ENCODE results near the gene CALML5.

The CALML5 gene

GRCh38 chr10:5508161-5508604 lies 8.8 kb upstream of the CALML5 start:
- DNase-seq (ENCODE audit: low read depth), result no peak
- in situ Hi-C loops (cut with HindIII; ENCODE audit: low sequenced_read_pairs), result no loop called here
- TF ChIP-seq, protein P1, sequence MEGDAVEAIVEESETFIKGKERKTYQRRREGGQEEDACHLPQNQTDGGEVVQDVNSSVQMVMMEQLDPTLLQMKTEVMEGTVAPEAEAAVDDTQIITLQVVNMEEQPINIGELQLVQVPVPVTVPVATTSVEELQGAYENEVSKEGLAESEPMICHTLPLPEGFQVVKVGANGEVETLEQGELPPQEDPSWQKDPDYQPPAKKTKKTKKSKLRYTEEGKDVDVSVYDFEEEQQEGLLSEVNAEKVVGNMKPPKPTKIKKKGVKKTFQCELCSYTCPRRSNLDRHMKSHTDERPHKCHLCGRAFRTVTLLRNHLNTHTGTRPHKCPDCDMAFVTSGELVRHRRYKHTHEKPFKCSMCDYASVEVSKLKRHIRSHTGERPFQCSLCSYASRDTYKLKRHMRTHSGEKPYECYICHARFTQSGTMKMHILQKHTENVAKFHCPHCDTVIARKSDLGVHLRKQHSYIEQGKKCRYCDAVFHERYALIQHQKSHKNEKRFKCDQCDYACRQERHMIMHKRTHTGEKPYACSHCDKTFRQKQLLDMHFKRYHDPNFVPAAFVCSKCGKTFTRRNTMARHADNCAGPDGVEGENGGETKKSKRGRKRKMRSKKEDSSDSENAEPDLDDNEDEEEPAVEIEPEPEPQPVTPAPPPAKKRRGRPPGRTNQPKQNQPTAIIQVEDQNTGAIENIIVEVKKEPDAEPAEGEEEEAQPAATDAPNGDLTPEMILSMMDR (IDR thresholded peaks at IDR 0.05; ENCODE audit: low read depth, low read length, missing control alignments), result no peak
- H3K4me3 ChIP-seq (ENCODE audit: low read depth, low read length), result no peak overlapping the region

GRCh38 chr10:5507649-5508131 lies 8.3 kb upstream of the CALML5 start:
- no peak overlapping the region for H3K4me3 ChIP-seq (ENCODE audit: low read depth, low read length)
- no peak for DNase-seq (ENCODE audit: low read depth)
- TF ChIP-seq, protein P1 (IDR thresholded peaks at IDR 0.05; ENCODE audit: low read depth, low read length, missing control alignments), result no peak
- in situ Hi-C loops (cut with HindIII; ENCODE audit: low sequenced_read_pairs), result no loop called here

GRCh38 chr10:5506751-5507648 lies 7.6 kb upstream of the CALML5 start:
- in situ Hi-C loops (cut with HindIII; ENCODE audit: low sequenced_read_pairs), result no loop called here
- no peak overlapping the region for H3K4me3 ChIP-seq (ENCODE audit: low read depth, low read length)
- TF ChIP-seq, protein P1 (IDR thresholded peaks at IDR 0.05; ENCODE audit: low read depth, low read length, missing control alignments), result no peak
- DNase-seq (ENCODE audit: low read depth), result no peak

DNA sequence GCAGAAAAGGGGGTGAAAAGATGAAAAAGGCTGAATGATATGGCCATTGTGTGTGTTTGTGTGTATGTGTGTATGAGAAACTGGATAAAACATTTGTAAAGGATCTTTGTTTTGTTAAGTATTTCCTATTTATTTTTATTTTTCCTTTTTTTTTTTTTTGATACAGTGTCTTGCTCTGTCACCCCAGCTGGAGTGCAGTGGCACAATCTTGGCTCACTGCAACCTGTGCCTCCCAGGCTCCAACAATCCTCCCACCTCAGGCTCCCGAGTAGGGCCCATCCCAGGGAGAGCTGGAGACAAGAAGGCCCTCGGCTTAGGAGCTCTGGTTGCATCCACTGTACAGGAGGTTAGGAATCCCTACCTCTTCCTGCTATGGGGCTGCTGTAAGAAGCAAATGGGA lies 6.9 kb upstream of the CALML5 start:
- in situ Hi-C loops (cut with HindIII; ENCODE audit: low sequenced_read_pairs), result no loop called here
- TF ChIP-seq, protein P1 (IDR thresholded peaks at IDR 0.05; ENCODE audit: low read depth, low read length, missing control alignments), result no peak
- H3K4me3 ChIP-seq (ENCODE audit: low read depth, low read length), result no peak overlapping the region
- no peak for DNase-seq (ENCODE audit: low read depth)

GRCh38 chr10:5504146-5505072 lies 5.0 kb upstream of the CALML5 start:
- in situ Hi-C loops (cut with HindIII; ENCODE audit: low sequenced_read_pairs), result no loop called here
- no peak for DNase-seq (ENCODE audit: low read depth)

DNA sequence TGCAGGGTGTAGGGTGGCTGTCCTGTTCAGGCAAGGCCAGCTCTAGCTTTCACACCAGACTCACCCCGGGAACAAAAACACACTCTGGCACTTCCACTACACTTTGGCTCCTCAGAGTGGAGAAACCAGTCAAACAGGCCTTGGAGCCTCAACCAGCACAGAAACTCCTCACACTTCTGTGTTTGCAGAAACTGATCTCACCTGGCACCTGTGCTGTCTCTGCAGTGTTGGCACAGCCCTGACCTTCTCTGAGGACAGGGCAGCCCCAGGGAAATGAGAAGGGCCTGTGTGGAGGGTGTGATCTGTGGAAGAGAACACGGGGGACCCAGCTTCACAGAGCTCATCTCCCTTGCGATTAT lies 4.1 kb upstream of the CALML5 start:
- H3K4me3 ChIP-seq (ENCODE audit: low read depth, low read length), result no peak overlapping the region
- in situ Hi-C loops (cut with HindIII; ENCODE audit: low sequenced_read_pairs), result no loop called here
- DNase-seq (ENCODE audit: low read depth), result no peak
- TF ChIP-seq, protein P1 (IDR thresholded peaks at IDR 0.05; ENCODE audit: low read depth, low read length, missing control alignments), result no peak

More at GRCh38 chr10:5504146-5505072, 5.0 kb upstream of the CALML5 start:
- TF ChIP-seq, protein P1 (IDR thresholded peaks at IDR 0.05; ENCODE audit: low read depth, low read length, missing control alignments), result no peak
- no peak overlapping the region for H3K4me3 ChIP-seq (ENCODE audit: low read depth, low read length)

All from astrocyte of the cerebellum (primary cell).